OCI-LY1 (cell line): Measurements from ENCODE around the gene CCDC102B.

Experiments used
- H2AFZ ChIP-seq: fragments of 200-600 bp; sonication (generic), shearing (Covaris generic); 2 replicates; pipeline ENCODE4 v1.6.0; 2014; ENCODE audit warnings: antibody characterized with exemption, mild to moderate bottlenecking, low read length
- H3F3A ChIP-seq: fragments of 200-600 bp; sonication (generic), shearing (Covaris generic); 2 replicates; pipeline ENCODE4 v1.6.0; 2014; ENCODE audit warnings: mild to moderate bottlenecking, antibody characterized with exemption, low read length, moderate library complexity; ENCODE audit not compliant: insufficient read depth
- H3K27ac ChIP-seq: fragments of 200-600 bp; sonication (generic); 2 replicates; pipeline ENCODE4 v1.5.1; 2014; ENCODE audit warnings: low read length, mixed run types, mild to moderate bottlenecking, low read depth; ENCODE audit not compliant: poor library complexity, severe bottlenecking
- H3K27me3 ChIP-seq: fragments of 200-600 bp; sonication (generic); 2 replicates; pipeline ENCODE4 v1.6.0; 2014; ENCODE audit warnings: antibody characterized with exemption, mild to moderate bottlenecking, low read length, moderate library complexity; ENCODE audit not compliant: insufficient read depth
- H3K36me3 ChIP-seq: fragments of 200-600 bp; sonication (generic); 2 replicates; pipeline ENCODE4 v1.6.1; 2014; ENCODE audit warnings: mild to moderate bottlenecking, antibody characterized with exemption, low read length, moderate library complexity, mixed read lengths; ENCODE audit not compliant: insufficient read depth
- H3K4me1 ChIP-seq: fragments of 200-600 bp; sonication (generic); 2 replicates; pipeline ENCODE4 v1.5.1; 2014; ENCODE audit warnings: mild to moderate bottlenecking, low read length, moderate library complexity; ENCODE audit not compliant: insufficient read depth, severe bottlenecking
- H3K4me2 ChIP-seq: fragments of 200-600 bp; sonication (generic), shearing (Covaris generic); 2 replicates; pipeline ENCODE4 v1.6.1; 2014; ENCODE audit warnings: low read length
- H3K4me3 ChIP-seq: fragments of 200-600 bp; sonication (generic); 2 replicates; pipeline ENCODE4 v1.5.1; 2014; ENCODE audit warnings: low read length, low read depth, mild to moderate bottlenecking, mixed read lengths; ENCODE audit not compliant: poor library complexity, severe bottlenecking
- H3K79me2 ChIP-seq: fragments of 200-600 bp; shearing (Covaris generic); 2 replicates; pipeline ENCODE4 v1.6.1; 2016; ENCODE audit warnings: mixed run types, low read length, mixed read lengths; ENCODE audit not compliant: insufficient read depth
- H3K9ac ChIP-seq: fragments of 200-600 bp; sonication (generic), shearing (Covaris generic); 2 replicates; pipeline ENCODE4 v1.6.1; 2014; ENCODE audit warnings: mild to moderate bottlenecking, low read length, mixed read lengths
- H3K9me2 ChIP-seq: fragments of 200-600 bp; sonication (generic), shearing (Covaris generic); 2 replicates; pipeline ENCODE4 v1.6.1; 2014; ENCODE audit warnings: low read depth, mild to moderate bottlenecking, low read length, mixed read lengths
- H3K9me3 ChIP-seq: fragments of 200-600 bp; shearing (Covaris generic); 2 replicates; pipeline ENCODE4 v1.6.1; 2014; ENCODE audit warnings: low read length, mixed read lengths
- H4K20me1 ChIP-seq: fragments of 200-600 bp; sonication (generic), shearing (Covaris generic); 2 replicates; pipeline ENCODE4 v1.6.0; 2016; ENCODE audit warnings: mild to moderate bottlenecking, low read length; ENCODE audit not compliant: insufficient read depth
- CTCF ChIP-seq: fragments of 200-600 bp; sonication (generic), shearing (Covaris generic); IDR thresholded peaks from 2 replicates; pipeline ENCODE4 v1.5.1; 2017; ENCODE audit warnings: mild to moderate bottlenecking, antibody characterized with exemption, low read length, moderate library complexity, mixed read lengths
- EZH2 ChIP-seq: fragments of 200-600 bp; sonication (generic), shearing (Covaris generic); IDR thresholded peaks from 2 replicates; pipeline ENCODE4 v1.8.0; 2017; ENCODE audit warnings: borderline replicate concordance, mixed run types, mild to moderate bottlenecking, antibody characterized with exemption, low read length, moderate library complexity, mixed read lengths

CCDC102B gene

GRCh38 chr18:68861365-68861764, 63.5 kb downstream of the CCDC102B start:
- no peak overlapping the region for H3K27ac ChIP-seq
- no peaks in the 10 kb centered on the region for H4K20me1 ChIP-seq
- no peak overlapping the region for H3K4me2 ChIP-seq
- no peaks in the 10 kb centered on the region for H3K27me3 ChIP-seq
- no peaks in the 10 kb centered on the region for H3K79me2 ChIP-seq
- no peak overlapping the region for H3K4me3 ChIP-seq
- no peaks in the 10 kb centered on the region for H3K9me3 ChIP-seq
- TF ChIP-seq CTCF (no peak), EZH2 (no peak)
- H3F3A ChIP-seq, result no peaks in the 10 kb centered on the region
- H3K9me2 ChIP-seq, result no peaks in the 10 kb centered on the region
- no peak overlapping the region for H2AFZ ChIP-seq
- H3K36me3 ChIP-seq, result no peaks in the 10 kb centered on the region
- H3K4me1 ChIP-seq, result no peaks in the 10 kb centered on the region
- H3K9ac ChIP-seq, result no peak overlapping the region

GRCh38 chr18:68865021-68865420, 67.1 kb downstream of the CCDC102B start:
- Histone ChIP-seq H3K9me2 (no peaks in the 10 kb centered on the region), H3K9me3 (no peaks in the 10 kb centered on the region), H3K4me3 (no peak overlapping the region), H3K27ac (no peak overlapping the region), H2AFZ (no peak overlapping the region), H3K36me3 (no peaks in the 10 kb centered on the region), H3F3A (no peaks in the 10 kb centered on the region), H4K20me1 (no peaks in the 10 kb centered on the region), H3K9ac (no peak overlapping the region), H3K27me3 (no peaks in the 10 kb centered on the region), H3K4me2 (no peak overlapping the region), H3K79me2 (no peaks in the 10 kb centered on the region), H3K4me1 (no peaks in the 10 kb centered on the region)
- TF ChIP-seq CTCF (no peak), EZH2 (no peak)

GRCh38 chr18:68865503-68865902, 67.6 kb downstream of the CCDC102B start:
- Histone ChIP-seq H3K4me3 (no peak overlapping the region), H2AFZ (no peak overlapping the region), H3K9me3 (no peaks in the 10 kb centered on the region), H3K27me3 (no peaks in the 10 kb centered on the region), H3K9ac (no peak overlapping the region), H3K27ac (no peak overlapping the region), H3K9me2 (no peaks in the 10 kb centered on the region), H3K79me2 (no peaks in the 10 kb centered on the region), H3F3A (no peaks in the 10 kb centered on the region), H4K20me1 (no peaks in the 10 kb centered on the region), H3K36me3 (no peaks in the 10 kb centered on the region), H3K4me1 (no peaks in the 10 kb centered on the region), H3K4me2 (no peak overlapping the region)
- TF ChIP-seq CTCF (no peak), EZH2 (no peak)
